T47D (cell line): ENCODE results near the gene SPSB2.
"Not testable (repeated sequence)": the region's sequence is repeated elsewhere in the genome, so short reads cannot be mapped to it uniquely, and the experiment has no call there.

Source experiments
- DNase-seq, 2 experiments: peaks; one replicate each; pipeline versions ENCODE4 v3.0.0 to v3.0.0-alpha.2; 2011 to 2012; ENCODE audit warnings: low read depth in 1 of 2, low spot score in 1 of 2
- JUND ChIP-seq: IDR thresholded peaks from 2 replicates; pipeline ENCODE4 v1.6.1; 2012; ENCODE audit warnings: low read depth
- in situ Hi-C: cut with HindIII; loops from 2 replicates; pipeline ENCODE4 v1.10.0; 2016; ENCODE audit warnings: low sequenced_read_pairs, low pct_unique_long_range_greater_than_20kb

SPSB2 gene

DNA sequence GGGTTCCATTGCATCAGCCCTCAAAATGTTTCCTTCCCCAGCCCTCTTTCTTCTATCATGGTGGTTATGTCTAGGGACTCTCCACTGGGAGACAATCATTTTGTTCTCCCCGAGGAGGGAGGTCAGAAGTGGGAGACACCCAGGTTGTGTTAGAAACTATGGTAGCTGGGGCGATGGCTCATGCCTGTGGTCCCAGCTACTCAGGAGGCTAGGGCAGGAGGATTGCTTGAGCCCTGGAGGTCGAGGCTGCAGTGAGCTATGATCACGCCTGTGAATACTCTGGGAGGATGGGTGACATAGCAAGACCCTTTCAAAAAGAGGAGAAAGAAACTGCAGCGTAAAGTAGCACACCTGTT lies 18.5 kb upstream of the SPSB2 start:
- in situ Hi-C loops, result no loop called here
- no peak for DNase-seq

GRCh38 chr12:6890789-6891645 lies 17.9 kb upstream of the SPSB2 start:
- TF ChIP-seq JUND, result no peak
- in situ Hi-C loops, result no loop called here
- peak; percentile 56 to 90 for DNase-seq

More for the DNA sequence above, 18.5 kb upstream of the SPSB2 start:
- no peak for TF ChIP-seq JUND

DNA sequence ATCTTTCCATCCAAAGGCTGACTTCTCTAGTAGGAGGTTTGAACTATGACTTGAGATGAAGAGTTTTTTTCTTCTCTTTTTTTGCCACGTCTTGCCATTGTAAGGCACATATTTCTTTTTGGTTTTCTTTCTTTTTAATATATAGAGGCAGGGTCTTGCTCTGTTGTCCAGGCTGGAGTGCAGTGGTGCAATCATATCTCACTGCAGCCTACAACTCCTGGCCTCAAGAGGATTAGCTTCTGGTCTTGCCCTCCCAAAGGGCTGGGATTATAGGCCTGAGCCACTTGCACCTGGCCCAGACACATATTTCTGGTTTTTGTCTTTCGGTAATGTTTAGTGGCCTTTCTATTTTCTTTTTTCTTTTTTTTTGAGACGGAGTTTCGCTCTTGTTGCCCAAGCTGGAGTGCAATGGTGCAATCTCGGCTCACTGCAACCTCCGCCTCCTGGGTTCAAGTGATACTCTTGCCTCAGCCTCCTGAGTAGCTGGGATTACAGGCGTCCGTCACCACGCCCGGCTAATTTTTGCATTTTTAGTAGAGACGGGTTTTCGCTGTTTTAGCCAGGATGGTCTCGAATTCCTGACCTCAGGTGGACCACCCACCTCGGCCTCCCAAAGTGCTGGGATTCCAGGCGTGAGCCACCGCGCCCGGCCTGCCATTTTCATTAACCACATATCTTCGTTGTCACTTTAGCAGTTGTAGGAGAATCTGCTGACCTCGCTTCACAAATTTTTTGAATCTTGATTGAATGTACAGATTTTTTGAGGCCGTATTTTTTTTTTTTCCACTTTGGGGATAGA lies 16.9 kb upstream of the SPSB2 start:
- DNase-seq, in situ Hi-C loops: not testable (repeated sequence)

- in situ Hi-C loops, DNase-seq: not testable (repeated sequence)
These were observed 15.7 kb upstream of the SPSB2 start for GRCh38 chr12:6888794-6889193.

DNA sequence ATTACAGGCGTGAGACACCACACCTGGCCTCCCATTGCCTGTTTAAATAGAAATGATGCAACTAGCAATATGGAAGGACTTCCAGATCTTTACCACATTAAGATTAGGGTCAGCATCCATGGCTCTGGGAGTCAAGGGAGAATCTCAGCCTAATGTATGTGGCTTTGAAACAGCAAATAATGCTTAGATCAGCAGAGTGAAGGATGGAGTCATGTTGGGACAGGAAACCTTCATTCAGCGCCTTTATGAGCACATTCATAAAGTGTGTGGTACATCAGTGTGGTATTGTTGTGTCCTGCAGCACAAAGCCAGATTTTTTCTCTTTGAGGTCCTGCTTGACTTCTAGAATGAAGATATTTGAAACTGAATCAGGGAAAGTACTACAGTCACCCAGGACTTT lies 15.3 kb upstream of the SPSB2 start:
- TF ChIP-seq JUND, result no peak
- no peak for DNase-seq
- in situ Hi-C loops, result no loop called here

GRCh38 chr12:6887460-6887859 lies 14.4 kb upstream of the SPSB2 start:
- in situ Hi-C loops, result no loop called here
- no peak for TF ChIP-seq JUND
- DNase-seq, result no peak

DNA sequence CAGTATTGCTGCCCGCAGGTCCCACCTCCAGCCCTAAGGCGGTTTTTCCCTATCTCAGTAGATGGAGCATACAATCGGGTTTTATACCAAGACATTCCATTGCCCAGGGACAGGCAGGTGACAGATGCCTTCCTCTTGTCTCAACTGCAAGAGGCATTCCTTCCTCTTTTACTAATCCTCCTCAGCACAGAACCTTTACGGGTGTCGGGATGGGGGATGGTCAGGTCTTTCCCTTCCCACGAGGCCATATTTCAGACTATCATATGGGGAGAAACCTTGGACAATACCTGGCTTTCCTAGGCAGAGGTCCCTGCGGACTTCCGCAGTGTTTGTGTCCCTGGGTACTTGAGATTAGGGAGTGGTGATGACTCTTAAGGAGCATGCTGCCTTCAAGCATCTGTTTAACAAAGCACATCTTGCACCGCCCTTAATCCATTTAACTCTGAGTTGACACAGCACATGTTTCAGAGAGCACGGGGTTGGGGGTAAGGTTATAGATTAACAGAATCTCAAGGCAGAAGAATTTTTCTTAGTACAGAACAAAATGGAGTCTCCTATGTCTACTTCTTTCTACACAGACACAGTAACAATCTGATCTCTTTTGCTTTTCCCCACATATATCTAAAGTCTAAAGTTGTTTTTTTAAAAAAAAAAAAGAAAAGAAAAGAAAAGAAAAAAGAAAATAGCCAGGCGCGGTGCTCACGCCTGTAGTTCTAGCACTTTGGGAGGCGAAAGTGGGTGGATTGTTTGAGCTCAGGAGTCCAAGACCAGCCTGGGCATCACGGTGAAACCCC lies 13.3 kb upstream of the SPSB2 start:
- DNase-seq, in situ Hi-C loops: not testable (repeated sequence)

DNA sequence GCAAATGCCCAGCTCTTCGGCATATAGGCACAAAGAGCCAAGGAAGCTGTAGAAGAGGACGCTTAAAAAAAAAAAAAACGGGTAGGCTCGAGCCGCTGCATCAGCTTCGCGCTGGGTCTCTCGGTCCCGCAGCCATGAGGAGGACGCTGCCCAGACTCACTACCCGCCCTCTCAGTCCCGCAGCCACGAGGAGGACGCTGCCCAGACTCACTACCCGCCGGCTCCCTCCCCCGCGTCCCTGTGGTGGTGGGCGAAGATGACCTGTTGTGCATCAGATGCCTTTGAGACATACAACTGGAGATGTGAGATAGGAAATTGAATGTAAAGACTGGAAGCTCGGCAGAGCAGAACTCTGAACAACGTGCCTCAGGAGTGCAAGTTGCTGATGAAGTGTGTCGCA lies 11.4 kb upstream of the SPSB2 start:
- TF ChIP-seq JUND, result no peak
- in situ Hi-C loops, result no loop called here
- DNase-seq, result no peak

DNA sequence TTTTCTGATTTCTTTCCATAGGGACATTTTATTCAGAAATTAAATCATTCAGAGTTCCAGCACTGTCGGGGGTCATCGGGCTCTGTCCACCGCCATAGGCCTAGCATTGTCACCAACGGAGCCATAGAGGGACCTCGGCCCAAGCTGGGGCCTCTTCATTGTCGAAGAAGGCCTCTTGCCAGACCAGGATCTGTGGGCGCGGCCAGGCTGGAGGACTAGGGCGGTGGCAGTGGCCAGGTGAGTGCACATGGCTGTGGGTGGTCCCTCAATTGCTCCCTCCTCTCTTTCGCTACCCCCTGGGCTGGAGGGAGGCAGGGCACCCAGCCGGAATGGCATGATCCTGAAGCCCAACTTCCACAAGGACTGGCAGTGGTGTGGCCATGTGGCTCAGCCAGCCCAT lies 10.6 kb upstream of the SPSB2 start:
- DNase-seq, result no peak
- in situ Hi-C loops, result no loop called here
- TF ChIP-seq JUND, result no peak

- DNase-seq, result no peak
- in situ Hi-C loops, result no loop called here
- TF ChIP-seq JUND, result no peak
These were observed 10.1 kb upstream of the SPSB2 start for GRCh38 chr12:6883252-6883651.

DNA sequence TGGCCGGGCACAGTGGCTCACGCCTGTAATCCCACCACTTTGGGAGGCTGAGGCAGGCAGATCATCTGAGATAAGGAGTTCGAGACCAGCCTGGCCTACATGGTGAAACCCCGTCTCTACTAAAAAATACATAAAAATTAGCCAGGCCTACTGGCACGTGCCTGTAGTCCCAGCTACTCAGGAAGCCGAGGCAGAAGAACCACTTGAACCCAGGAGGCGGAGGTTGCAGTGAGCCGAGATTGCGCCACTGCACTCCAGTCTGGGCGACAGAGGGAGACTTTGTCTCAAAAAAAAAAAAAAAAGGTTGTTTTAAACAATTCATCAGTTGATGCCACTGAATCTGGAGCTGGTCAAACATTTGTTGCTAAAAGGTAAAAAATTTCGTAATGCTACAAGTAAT lies 6.7 kb upstream of the SPSB2 start:
- DNase-seq, in situ Hi-C loops: not testable (repeated sequence)

DNA sequence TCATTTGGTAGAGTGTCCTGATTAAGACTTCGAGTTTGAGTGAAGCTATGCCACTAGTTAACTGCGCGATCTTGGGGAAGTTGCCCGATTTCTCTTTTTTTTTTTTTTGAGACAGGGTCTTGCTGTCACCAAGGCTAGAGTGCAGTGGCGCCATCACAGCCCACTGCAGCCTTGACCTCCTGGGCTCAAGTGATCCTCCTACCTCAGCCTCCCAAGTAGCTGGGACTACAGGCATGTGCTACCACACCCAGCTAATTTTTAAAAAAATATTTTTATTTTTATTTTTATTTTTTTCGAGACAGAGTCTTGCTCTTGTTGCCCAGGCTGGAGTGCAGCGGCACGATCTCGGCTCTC lies 889 bp upstream of the SPSB2 start:
- DNase-seq, in situ Hi-C loops: not testable (repeated sequence)
